HEK293 (cell line): Measurements from ENCODE around the gene CAMK2G.

Experiments used
- CTCF ChIA-PET: fragments of 350-600 bp; formaldehyde crosslinking; extraction: SDS; loops from one replicate; lab custom pipeline; 2021; ENCODE audit warnings: antibody characterized with exemption; lab: Yijun Ruan, JAX
- POLR2A ChIA-PET: fragments of 300-600 bp; formaldehyde crosslinking; extraction: SDS; loops from one replicate; lab custom pipeline; 2020; ENCODE audit warnings: antibody characterized with exemption, inconsistent platforms; lab: Yijun Ruan, JAX
- H3K27ac ChIP-seq: fragments of 200-500 bp; sonication (Bioruptor generic); 2 replicates; pipeline ENCODE4 v1.5.1; 2014; ENCODE audit warnings: low read depth, low read length, control low read depth, inconsistent platforms; ENCODE audit errors: extremely low read depth
- H3K36me3 ChIP-seq, 2 experiments: fragments of 200-500 bp in 1 of 2; sonication (Bioruptor generic) in 1 of 2; 1 replicate in 1 of 2; 2 replicates in 1 of 2; pipeline ENCODE4 v1.5.1; 2014 to 2017; ENCODE audit warnings: inconsistent platforms in 2 of 2, low read length in 2 of 2; ENCODE audit not compliant: control insufficient read depth in 2 of 2, insufficient read depth in 1 of 2
- H3K4me1 ChIP-seq: fragments of 200-500 bp; sonication (Bioruptor generic); 2 replicates; pipeline ENCODE4 v1.5.1; 2014; ENCODE audit warnings: mild to moderate bottlenecking, low read length, inconsistent platforms; ENCODE audit not compliant: control insufficient read depth, insufficient read depth
- H3K4me3 ChIP-seq: 2 replicates; pipeline ENCODE4 v1.5.1; 2011; ENCODE audit warnings: low read depth, mild to moderate bottlenecking, control low read depth, low read length, moderate library complexity
- H3K9me3 ChIP-seq: fragments of 200-500 bp; sonication (Bioruptor generic); 2 replicates; pipeline ENCODE4 v1.5.1; 2014; ENCODE audit warnings: low read depth, low read length, inconsistent platforms; ENCODE audit not compliant: control insufficient read depth, insufficient read depth
- BCL6B ChIP-seq: fragments of 450-650 bp; formaldehyde crosslinking; IDR thresholded peaks from 2 replicates; pipeline ENCODE4 v1.5.1; 2017; ENCODE audit warnings: missing biosample characterization, missing genetic modification characterization
- HIC1 ChIP-seq: fragments of 450-650 bp; formaldehyde crosslinking; IDR thresholded peaks from 2 replicates; pipeline ENCODE4 v1.5.1; 2016; ENCODE audit warnings: missing biosample characterization, missing genetic modification characterization
- PRDM4 ChIP-seq: fragments of 450-650 bp; formaldehyde crosslinking; IDR thresholded peaks from 2 replicates; pipeline ENCODE4 v1.5.1; 2017; ENCODE audit warnings: missing biosample characterization, missing genetic modification characterization
- SCRT2 ChIP-seq: fragments of 450-650 bp; formaldehyde crosslinking; IDR thresholded peaks from 2 replicates; pipeline ENCODE4 v1.5.1; 2016; ENCODE audit warnings: missing biosample characterization, missing genetic modification characterization
- SP2 ChIP-seq: fragments of 450-650 bp; formaldehyde crosslinking; IDR thresholded peaks from 2 replicates; pipeline ENCODE4 v1.5.1; 2016; ENCODE audit warnings: missing biosample characterization, missing genetic modification characterization
- WT1 ChIP-seq: fragments of 450-650 bp; formaldehyde crosslinking; IDR thresholded peaks from 2 replicates; pipeline ENCODE4 v1.5.1; 2016; ENCODE audit warnings: missing biosample characterization, missing genetic modification characterization
- ZBTB10 ChIP-seq: fragments of 450-650 bp; formaldehyde crosslinking; IDR thresholded peaks from 2 replicates; pipeline ENCODE4 v1.5.1; 2016; ENCODE audit warnings: missing biosample characterization, missing genetic modification characterization
- ZBTB11 ChIP-seq: fragments of 450-650 bp; formaldehyde crosslinking; conservative IDR thresholded peaks from 2 replicates; pipeline ENCODE4 v1.5.1; 2016; ENCODE audit warnings: low read depth, missing biosample characterization, missing genetic modification characterization
- ZBTB20 ChIP-seq: fragments of 450-650 bp; formaldehyde crosslinking; IDR thresholded peaks from 2 replicates; pipeline ENCODE4 v1.5.1; 2016; ENCODE audit warnings: missing biosample characterization, missing genetic modification characterization
- ZNF140 ChIP-seq: fragments of 450-650 bp; formaldehyde crosslinking; IDR thresholded peaks from 2 replicates; pipeline ENCODE4 v1.5.1; 2016; ENCODE audit warnings: missing biosample characterization, missing genetic modification characterization
- ZNF24 ChIP-seq: fragments of 450-650 bp; formaldehyde crosslinking; IDR thresholded peaks from 2 replicates; pipeline ENCODE4 v1.5.1; 2016; ENCODE audit warnings: missing biosample characterization, missing genetic modification characterization
- ZNF266 ChIP-seq: fragments of 450-650 bp; formaldehyde crosslinking; IDR thresholded peaks from 2 replicates; pipeline ENCODE4 v1.5.1; 2016; ENCODE audit warnings: missing biosample characterization, missing genetic modification characterization, low read depth
- ZNF335 ChIP-seq: fragments of 450-650 bp; formaldehyde crosslinking; conservative IDR thresholded peaks from 2 replicates; pipeline ENCODE4 v1.5.1; 2016; ENCODE audit warnings: missing biosample characterization, missing genetic modification characterization
- ZNF449 ChIP-seq: fragments of 450-650 bp; formaldehyde crosslinking; IDR thresholded peaks from 2 replicates; pipeline ENCODE4 v1.5.1; 2017; ENCODE audit warnings: missing biosample characterization, mild to moderate bottlenecking, missing genetic modification characterization, moderate library complexity
- ZNF549 ChIP-seq: fragments of 450-650 bp; IDR thresholded peaks from 2 replicates; pipeline ENCODE4 v1.5.1; 2018; ENCODE audit warnings: missing biosample characterization, missing genetic modification characterization, mild to moderate bottlenecking, inconsistent platforms, moderate library complexity
- ZNF561 ChIP-seq: fragments of 450-650 bp; IDR thresholded peaks from 2 replicates; pipeline ENCODE4 v1.5.1; 2018; ENCODE audit warnings: missing biosample characterization, missing genetic modification characterization, borderline replicate concordance
- ZNF580 ChIP-seq: fragments of 450-650 bp; formaldehyde crosslinking; IDR thresholded peaks from 2 replicates; pipeline ENCODE4 v1.5.1; 2016; ENCODE audit warnings: missing biosample characterization, missing genetic modification characterization
- ZNF596 ChIP-seq: fragments of 450-650 bp; IDR thresholded peaks from 2 replicates; pipeline ENCODE4 v1.5.0; 2018; ENCODE audit warnings: missing biosample characterization, mild to moderate bottlenecking, missing genetic modification characterization, moderate library complexity
- ZNF629 ChIP-seq: fragments of 450-650 bp; formaldehyde crosslinking; IDR thresholded peaks from 2 replicates; pipeline ENCODE4 v1.5.1; 2017; ENCODE audit warnings: missing biosample characterization, missing genetic modification characterization
- ZNF76 ChIP-seq: fragments of 450-650 bp; formaldehyde crosslinking; IDR thresholded peaks from 2 replicates; pipeline ENCODE4; 2016; ENCODE audit warnings: low read depth, missing biosample characterization, missing genetic modification characterization, borderline replicate concordance
- ZNF777 ChIP-seq: fragments of 450-650 bp; formaldehyde crosslinking; IDR thresholded peaks from 2 replicates; pipeline ENCODE4 v1.5.1; 2017; ENCODE audit warnings: missing biosample characterization, missing genetic modification characterization, borderline replicate concordance

The CAMK2G gene

GRCh38 chr10:73781879-73782748 lies 92.2 kb downstream of the CAMK2G start, which contains the start of gene CHCHD1 (continued):
- TF ChIP-seq ZBTB11 (tag by site-specific recombination) (peak; percentile 45; the same call in 1 of the 2 replicates), SCRT2 (no peak), ZBTB10 (no peak), ZNF629 (tag by site-specific recombination) (peak; percentile 19; the same call in 1 of the 2 replicates), ZNF335 (tag by site-specific recombination) (peak; percentile 97), ZNF580 (tag by site-specific recombination) (peak; percentile 62; the same call in 1 of the 2 replicates), ZBTB20 (tag by site-specific recombination) (peak; percentile 94), ZNF24 (peak; percentile 74)

GRCh38 chr10:73781548-73781878 lies 92.8 kb downstream of the CAMK2G start:
- Histone ChIP-seq H3K27ac (peak overlapping the region; percentile 89), H3K4me1 (peaks cover 12% of the 10 kb centered on the region; the same call in 1 of the 2 replicates), H3K4me3 (peak overlapping the region; percentile 94), H3K9me3 (no peaks in the 10 kb centered on the region), H3K36me3 (peaks cover 32 to 36% of the 10 kb centered on the region in 2 experiments)
- CTCF ChIA-PET, result interaction anchor here (0.7 to 1.4 kb wide), 3 partner anchors 97 to 99 kb away, joined by 3 to 4 read pairs (median 3); no protein-coding TSS in a partner anchor
- POLR2A ChIA-PET, result interaction anchor here (0.8 to 5.1 kb wide), 12 partner anchors 9 to 529 kb away, joined by 3 to 60 read pairs (median 4); partner anchors contain the start of genes MRPS16, PPP3CB and SEC24C
- no peak for TF ChIP-seq ZNF561 (tag by site-specific recombination)
- TF ChIP-seq BCL6B, result no peak
- no peak for TF ChIP-seq PRDM4
- TF ChIP-seq WT1 (tag by site-specific recombination), result no peak
- TF ChIP-seq ZNF140 (tag by site-specific recombination), result no peak
- no peak for TF ChIP-seq ZNF449
- no peak for TF ChIP-seq ZNF596
- no peak for TF ChIP-seq HIC1
- no peak for TF ChIP-seq SP2
- no peak for TF ChIP-seq ZNF549 (tag by site-specific recombination)
- TF ChIP-seq ZNF777 (tag by site-specific recombination), result no peak
- TF ChIP-seq ZNF266 (tag by site-specific recombination), result no peak
- TF ChIP-seq ZNF76 (tag by site-specific recombination), result no peak
